NCI-H524 treated with DMSO at 0.1 percent for 48 hours (cell line): Measurements from ENCODE around the gene GDF10.
A peak's percentile ranks its signal among the peaks of the same experiment; 100 is the strongest.

Experiments used
- DNase-seq: peaks from one replicate; lab custom pipeline; 2025; lab: John Stamatoyannopoulos, UW

GDF10 gene

GRCh38 chr10:47333532-47333931 is 33.5 kb downstream of the GDF10 start:
- no peak for DNase-seq

- no peak for DNase-seq
Measured at GRCh38 chr10:47334466-47335295, 34.7 kb downstream of the GDF10 start.

GRCh38 chr10:47335906-47336305 is 35.9 kb downstream of the GDF10 start:
- DNase-seq = no peak

DNA sequence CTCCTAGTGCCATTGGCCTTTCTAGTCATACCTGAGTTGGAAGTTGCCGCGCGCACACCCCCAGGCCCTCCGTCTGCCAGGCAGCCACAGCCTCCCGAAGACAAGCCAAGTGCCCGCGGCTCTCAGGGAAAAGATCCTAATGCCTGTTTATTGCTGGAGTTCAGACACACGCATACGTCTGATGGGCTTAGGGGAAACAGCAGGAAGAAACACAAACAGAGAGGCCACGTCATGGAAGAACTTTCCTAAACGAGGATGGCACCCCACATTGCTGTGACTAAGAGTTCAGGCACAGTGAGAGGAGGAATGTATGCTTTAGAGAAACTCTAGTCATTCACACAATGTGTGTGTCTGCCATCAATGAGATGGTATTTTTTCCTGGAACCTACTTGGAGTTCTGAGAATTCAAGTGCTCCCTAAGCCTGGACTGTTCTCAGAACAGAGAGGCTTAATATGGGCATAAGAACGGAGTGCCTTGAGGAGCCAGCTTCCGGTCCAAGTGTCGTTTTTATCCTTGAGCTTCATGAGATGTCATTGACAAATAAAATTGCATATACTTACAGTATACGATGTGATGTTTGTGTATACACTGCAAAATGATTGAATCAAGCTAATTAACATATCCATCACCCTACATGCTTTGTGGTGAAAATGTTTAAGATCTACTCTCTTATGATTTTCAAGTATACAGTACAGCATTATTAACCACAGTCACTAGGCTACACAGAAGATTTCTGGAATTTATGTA is 36.6 kb downstream of the GDF10 start:
- no peak for DNase-seq

GRCh38 chr10:47337310-47337709 is 37.3 kb downstream of the GDF10 start:
- DNase-seq = no peak

DNA sequence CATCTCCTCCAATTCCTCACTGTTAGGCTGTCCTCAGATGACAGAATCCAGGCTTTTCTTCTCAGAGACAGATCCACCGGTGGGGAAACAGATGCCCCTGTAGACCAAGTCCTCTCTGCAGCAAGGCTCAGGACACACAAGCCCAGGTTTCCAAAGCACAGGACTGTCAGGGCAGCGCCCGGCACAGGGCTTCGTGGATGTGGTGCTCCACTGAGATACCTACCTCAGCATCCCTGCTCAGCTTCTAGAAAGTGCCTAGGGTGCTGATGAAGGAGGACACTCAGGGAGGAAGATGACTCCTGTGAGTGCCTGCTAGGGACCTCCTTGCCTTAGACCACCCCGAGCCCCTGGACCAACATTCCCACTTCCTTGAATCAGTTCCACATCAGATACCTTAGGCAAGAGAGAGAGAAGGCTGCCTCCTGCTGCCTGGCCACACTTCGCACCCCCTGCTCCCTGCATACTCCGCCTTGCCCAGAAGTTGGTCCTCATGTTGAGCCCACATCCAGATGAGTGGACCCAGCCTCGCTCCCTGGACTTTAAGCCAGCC is 39.3 kb downstream of the GDF10 start:
- no peak for DNase-seq

- no peak for DNase-seq
Measured at GRCh38 chr10:47339759-47340607, 40.0 kb downstream of the GDF10 start.

DNA sequence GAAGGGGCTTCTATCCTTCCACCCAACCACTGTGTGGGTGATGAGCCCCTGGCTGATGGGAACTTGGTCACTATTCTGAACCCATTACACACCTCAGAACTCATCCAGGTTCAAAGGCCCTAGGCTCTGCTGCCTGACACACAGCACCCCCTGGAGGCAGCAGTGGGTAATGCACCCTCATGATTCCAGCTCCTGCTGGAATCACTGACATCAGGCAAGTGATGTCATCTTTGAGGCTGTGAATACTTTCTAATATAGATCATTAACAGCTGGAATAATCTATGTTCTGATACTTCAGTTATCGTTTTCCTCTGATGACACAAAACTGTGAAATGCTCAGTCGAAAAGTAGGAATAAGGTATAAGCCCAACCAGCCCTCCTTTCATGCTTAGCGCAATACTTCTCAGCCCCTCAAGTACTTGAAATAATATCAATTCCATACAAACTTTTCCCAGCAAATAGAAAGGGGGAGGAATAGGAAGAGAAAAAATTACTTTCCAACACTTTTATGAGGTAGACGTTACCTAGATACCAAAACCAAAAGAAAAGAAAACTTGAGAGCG is 40.7 kb downstream of the GDF10 start:
- no peak for DNase-seq

- DNase-seq = no peak
Measured at GRCh38 chr10:47344996-47345870, 45.2 kb downstream of the GDF10 start.

GRCh38 chr10:47346581-47347302 is 46.7 kb downstream of the GDF10 start:
- DNase-seq = peak; percentile 62

GRCh38 chr10:47347303-47347675 is 47.3 kb downstream of the GDF10 start:
- DNase-seq = no peak

DNA sequence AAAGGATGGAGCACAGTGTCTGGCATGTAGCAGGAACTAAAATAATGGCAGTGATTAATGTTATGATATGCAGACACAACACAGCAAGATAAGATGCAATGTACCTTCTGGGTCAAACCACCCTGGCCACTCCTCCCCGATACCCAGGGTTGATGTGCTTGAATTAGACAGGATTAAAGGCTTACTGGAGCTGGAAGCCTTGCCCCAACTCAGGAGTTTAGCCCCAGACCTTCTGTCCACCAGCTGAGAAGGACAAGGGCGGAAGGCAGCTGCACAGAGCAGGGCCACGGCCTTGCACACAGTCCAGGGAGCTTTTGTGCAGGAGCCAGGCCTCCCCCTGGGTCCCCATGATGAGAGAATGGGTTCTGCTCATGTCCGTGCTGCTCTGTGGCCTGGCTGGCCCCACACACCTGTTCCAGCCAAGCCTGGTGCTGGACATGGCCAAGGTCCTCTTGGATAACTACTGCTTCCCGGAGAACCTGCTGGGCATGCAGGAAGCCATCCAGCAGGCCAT is 48.2 kb downstream of the GDF10 start, which contains the start of gene RBP3:
Gene RBP3 (plus strand): TSS at position 226 of the 514 bp plus-strand sequence. CDS start 122 bp downstream, at position 348.
- DNase-seq = no peak

DNA sequence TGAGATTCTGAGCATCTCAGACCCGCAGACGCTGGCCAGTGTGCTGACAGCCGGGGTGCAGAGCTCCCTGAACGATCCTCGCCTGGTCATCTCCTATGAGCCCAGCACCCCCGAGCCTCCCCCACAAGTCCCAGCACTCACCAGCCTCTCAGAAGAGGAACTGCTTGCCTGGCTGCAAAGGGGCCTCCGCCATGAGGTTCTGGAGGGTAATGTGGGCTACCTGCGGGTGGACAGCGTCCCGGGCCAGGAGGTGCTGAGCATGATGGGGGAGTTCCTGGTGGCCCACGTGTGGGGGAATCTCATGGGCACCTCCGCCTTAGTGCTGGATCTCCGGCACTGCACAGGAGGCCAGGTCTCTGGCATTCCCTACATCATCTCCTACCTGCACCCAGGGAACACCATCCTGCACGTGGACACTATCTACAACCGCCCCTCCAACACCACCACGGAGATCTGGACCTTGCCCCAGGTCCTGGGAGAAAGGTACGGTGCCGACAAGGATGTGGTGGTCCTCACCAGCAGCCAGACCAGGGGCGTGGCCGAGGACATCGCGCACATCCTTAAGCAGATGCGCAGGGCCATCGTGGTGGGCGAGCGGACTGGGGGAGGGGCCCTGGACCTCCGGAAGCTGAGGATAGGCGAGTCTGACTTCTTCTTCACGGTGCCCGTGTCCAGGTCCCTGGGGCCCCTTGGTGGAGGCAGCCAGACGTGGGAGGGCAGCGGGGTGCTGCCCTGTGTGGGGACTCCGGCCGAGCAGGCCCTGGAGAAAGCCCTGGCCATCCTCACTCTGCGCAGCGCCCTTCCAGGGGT is 48.9 kb downstream of the GDF10 start:
- no peak for DNase-seq

DNA sequence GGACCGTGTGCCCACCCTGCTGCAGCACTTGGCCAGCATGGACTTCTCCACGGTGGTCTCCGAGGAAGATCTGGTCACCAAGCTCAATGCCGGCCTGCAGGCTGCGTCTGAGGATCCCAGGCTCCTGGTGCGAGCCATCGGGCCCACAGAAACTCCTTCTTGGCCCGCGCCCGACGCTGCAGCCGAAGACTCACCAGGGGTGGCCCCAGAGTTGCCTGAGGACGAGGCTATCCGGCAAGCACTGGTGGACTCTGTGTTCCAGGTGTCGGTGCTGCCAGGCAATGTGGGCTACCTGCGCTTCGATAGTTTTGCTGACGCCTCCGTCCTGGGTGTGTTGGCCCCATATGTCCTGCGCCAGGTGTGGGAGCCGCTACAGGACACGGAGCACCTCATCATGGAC is 49.5 kb downstream of the GDF10 start:
- DNase-seq = no peak

- DNase-seq = no peak
Measured at GRCh38 chr10:47349941-47350371, 50.0 kb downstream of the GDF10 start.

- DNase-seq = no peak
Measured at GRCh38 chr10:47350671-47351640, 51.0 kb downstream of the GDF10 start.
